ENCODE measurements around the gene NUB1.

DNA sequence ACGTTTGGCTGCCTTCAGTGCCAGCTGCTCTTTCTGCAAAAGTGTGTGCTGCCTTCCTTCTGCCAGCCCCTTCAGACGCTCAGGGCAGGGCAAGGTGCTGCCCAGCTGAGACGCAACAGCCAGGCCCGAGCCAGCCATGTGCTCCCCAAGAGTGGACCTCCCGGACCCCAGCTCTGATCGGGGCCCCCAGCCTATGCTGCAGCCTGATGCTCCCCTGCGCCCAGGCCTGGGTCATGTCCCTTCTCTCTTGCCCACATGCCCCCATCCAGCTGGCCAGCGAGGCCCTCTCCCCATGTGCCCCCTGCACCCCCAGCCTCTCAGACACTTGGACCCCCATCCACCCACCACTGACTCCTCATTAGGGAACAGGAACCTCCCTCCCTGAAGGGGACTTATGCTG, 50.4 kb downstream of the NUB1 start:
- TF ChIP-seq, protein P1, sequence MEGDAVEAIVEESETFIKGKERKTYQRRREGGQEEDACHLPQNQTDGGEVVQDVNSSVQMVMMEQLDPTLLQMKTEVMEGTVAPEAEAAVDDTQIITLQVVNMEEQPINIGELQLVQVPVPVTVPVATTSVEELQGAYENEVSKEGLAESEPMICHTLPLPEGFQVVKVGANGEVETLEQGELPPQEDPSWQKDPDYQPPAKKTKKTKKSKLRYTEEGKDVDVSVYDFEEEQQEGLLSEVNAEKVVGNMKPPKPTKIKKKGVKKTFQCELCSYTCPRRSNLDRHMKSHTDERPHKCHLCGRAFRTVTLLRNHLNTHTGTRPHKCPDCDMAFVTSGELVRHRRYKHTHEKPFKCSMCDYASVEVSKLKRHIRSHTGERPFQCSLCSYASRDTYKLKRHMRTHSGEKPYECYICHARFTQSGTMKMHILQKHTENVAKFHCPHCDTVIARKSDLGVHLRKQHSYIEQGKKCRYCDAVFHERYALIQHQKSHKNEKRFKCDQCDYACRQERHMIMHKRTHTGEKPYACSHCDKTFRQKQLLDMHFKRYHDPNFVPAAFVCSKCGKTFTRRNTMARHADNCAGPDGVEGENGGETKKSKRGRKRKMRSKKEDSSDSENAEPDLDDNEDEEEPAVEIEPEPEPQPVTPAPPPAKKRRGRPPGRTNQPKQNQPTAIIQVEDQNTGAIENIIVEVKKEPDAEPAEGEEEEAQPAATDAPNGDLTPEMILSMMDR (IDR thresholded peaks at IDR 0.05; ENCODE audit: borderline replicate concordance, extremely low read depth, low read length, poor library complexity, severe bottlenecking), result no peak
- TF ChIP-seq EZH2 (IDR thresholded peaks at IDR 0.05; ENCODE audit: borderline replicate concordance, low read depth, low read length, severe bottlenecking), result no peak
